ENCODE data around the gene ZBP1.

The ZBP1 gene

GRCh38 chr20:57618091-57618763, 2.0 kb downstream of the ZBP1 start:
- Histone ChIP-seq H3K9me3 (ENCODE audit: control insufficient read depth in 5 of 5, low read length in 5 of 5) (no peaks in the 10 kb centered on the region), H3K4me3 (ENCODE audit: low read depth in 1 of 5, low read length in 5 of 5) (peak overlapping the region in 1 of 5 donors; percentile 15), H3K27me3 (ENCODE audit: control insufficient read depth in 5 of 5, insufficient read depth in 4 of 5, low read length in 5 of 5) (peaks cover 0 to 9% (median 7%) of the 10 kb centered on the region in 5 donors), H3K27ac (ENCODE audit: low read depth, low read length) (no peak overlapping the region), H3K9ac (ENCODE audit: low read length in 5 of 5) (no peak overlapping the region), H3K36me3 (ENCODE audit: control insufficient read depth in 5 of 5, insufficient read depth in 5 of 5, low read length in 5 of 5) (peaks cover 0 to 5% (median 0%) of the 10 kb centered on the region in 5 donors), H3K4me1 (ENCODE audit: control insufficient read depth in 5 of 5, insufficient read depth in 5 of 5, low read length in 5 of 5) (peaks cover 0 to 36% (median 8%) of the 10 kb centered on the region in 5 donors)

- Histone ChIP-seq H3K9ac (ENCODE audit: low read length in 5 of 5) (no peak overlapping the region), H3K27ac (ENCODE audit: low read depth, low read length) (no peak overlapping the region), H3K27me3 (ENCODE audit: control insufficient read depth in 5 of 5, insufficient read depth in 4 of 5, low read length in 5 of 5) (peaks cover 0 to 9% (median 5%) of the 10 kb centered on the region in 5 donors)
Observed at GRCh38 chr20:57617079-57617795, 3.0 kb downstream of the ZBP1 start.

GRCh38 chr20:57616143-57616951, 3.9 kb downstream of the ZBP1 start:
- H3K36me3 ChIP-seq (ENCODE audit: control insufficient read depth in 5 of 5, insufficient read depth in 5 of 5, low read length in 5 of 5) = peaks cover 0 to 5% (median 0%) of the 10 kb centered on the region in 5 donors
- no peaks in the 10 kb centered on the region for H3K9me3 ChIP-seq (ENCODE audit: control insufficient read depth in 5 of 5, low read length in 5 of 5)
- no peak overlapping the region for H3K27ac ChIP-seq (ENCODE audit: low read depth, low read length)
- H3K4me3 ChIP-seq (ENCODE audit: low read depth in 1 of 5, low read length in 5 of 5) = no peak overlapping the region
- peaks cover 0 to 8% (median 0%) of the 10 kb centered on the region in 5 donors for H3K27me3 ChIP-seq (ENCODE audit: control insufficient read depth in 5 of 5, insufficient read depth in 4 of 5, low read length in 5 of 5)
- no peak overlapping the region for H3K9ac ChIP-seq (ENCODE audit: low read length in 5 of 5)
- H3K4me1 ChIP-seq (ENCODE audit: control insufficient read depth in 5 of 5, insufficient read depth in 5 of 5, low read length in 5 of 5) = peaks cover 0 to 35% (median 11%) of the 10 kb centered on the region in 5 donors

More at GRCh38 chr20:57617079-57617795, 3.0 kb downstream of the ZBP1 start:
- Histone ChIP-seq H3K4me1 (ENCODE audit: control insufficient read depth in 5 of 5, insufficient read depth in 5 of 5, low read length in 5 of 5) (peaks cover 0 to 36% (median 8%) of the 10 kb centered on the region in 5 donors), H3K4me3 (ENCODE audit: low read depth in 1 of 5, low read length in 5 of 5) (no peak overlapping the region), H3K36me3 (ENCODE audit: control insufficient read depth in 5 of 5, insufficient read depth in 5 of 5, low read length in 5 of 5) (peaks cover 0 to 5% (median 0%) of the 10 kb centered on the region in 5 donors), H3K9me3 (ENCODE audit: control insufficient read depth in 5 of 5, low read length in 5 of 5) (no peaks in the 10 kb centered on the region)

- peaks cover 0 to 27% (median 13%) of the 10 kb centered on the region in 5 donors for H3K4me1 ChIP-seq (ENCODE audit: control insufficient read depth in 5 of 5, insufficient read depth in 5 of 5, low read length in 5 of 5)
- no peaks in the 10 kb centered on the region for H3K9me3 ChIP-seq (ENCODE audit: control insufficient read depth in 5 of 5, low read length in 5 of 5)
- H3K27me3 ChIP-seq (ENCODE audit: control insufficient read depth in 5 of 5, insufficient read depth in 4 of 5, low read length in 5 of 5) = peaks cover 0 to 5% (median 0%) of the 10 kb centered on the region in 5 donors
- H3K36me3 ChIP-seq (ENCODE audit: control insufficient read depth in 5 of 5, insufficient read depth in 5 of 5, low read length in 5 of 5) = peaks cover 0 to 5% (median 0%) of the 10 kb centered on the region in 5 donors
- H3K27ac ChIP-seq (ENCODE audit: low read depth, low read length) = no peak overlapping the region
- H3K4me3 ChIP-seq (ENCODE audit: low read depth in 1 of 5, low read length in 5 of 5) = no peak overlapping the region
- no peak overlapping the region for H3K9ac ChIP-seq (ENCODE audit: low read length in 5 of 5)
Observed at GRCh38 chr20:57615445-57615811, 4.8 kb downstream of the ZBP1 start.

- Histone ChIP-seq H3K4me1 (ENCODE audit: control insufficient read depth in 5 of 5, insufficient read depth in 5 of 5, low read length in 5 of 5) (peaks cover 0 to 28% (median 17%) of the 10 kb centered on the region in 5 donors), H3K27ac (ENCODE audit: low read depth, low read length) (no peak overlapping the region)
Observed at GRCh38 chr20:57614490-57615444, 5.5 kb downstream of the ZBP1 start.

GRCh38 chr20:57613481-57613921, 6.7 kb downstream of the ZBP1 start:
- Histone ChIP-seq H3K9ac (ENCODE audit: low read length in 5 of 5) (no peak overlapping the region), H3K4me1 (ENCODE audit: control insufficient read depth in 5 of 5, insufficient read depth in 5 of 5, low read length in 5 of 5) (peaks cover 0 to 22% (median 12%) of the 10 kb centered on the region in 5 donors), H3K27ac (ENCODE audit: low read depth, low read length) (no peak overlapping the region), H3K9me3 (ENCODE audit: control insufficient read depth in 5 of 5, low read length in 5 of 5) (no peaks in the 10 kb centered on the region), H3K27me3 (ENCODE audit: control insufficient read depth in 5 of 5, insufficient read depth in 4 of 5, low read length in 5 of 5) (peaks cover 0 to 7% (median 2%) of the 10 kb centered on the region in 5 donors), H3K36me3 (ENCODE audit: control insufficient read depth in 5 of 5, insufficient read depth in 5 of 5, low read length in 5 of 5) (peaks cover 0 to 5% (median 0%) of the 10 kb centered on the region in 5 donors), H3K4me3 (ENCODE audit: low read depth in 1 of 5, low read length in 5 of 5) (no peak overlapping the region)

More at GRCh38 chr20:57614490-57615444, 5.5 kb downstream of the ZBP1 start:
- peaks cover 0 to 5% (median 0%) of the 10 kb centered on the region in 5 donors for H3K27me3 ChIP-seq (ENCODE audit: control insufficient read depth in 5 of 5, insufficient read depth in 4 of 5, low read length in 5 of 5)
- no peak overlapping the region for H3K4me3 ChIP-seq (ENCODE audit: low read depth in 1 of 5, low read length in 5 of 5)
- H3K36me3 ChIP-seq (ENCODE audit: control insufficient read depth in 5 of 5, insufficient read depth in 5 of 5, low read length in 5 of 5) = peaks cover 0 to 5% (median 0%) of the 10 kb centered on the region in 5 donors
- H3K9me3 ChIP-seq (ENCODE audit: control insufficient read depth in 5 of 5, low read length in 5 of 5) = no peaks in the 10 kb centered on the region
- H3K9ac ChIP-seq (ENCODE audit: low read length in 5 of 5) = no peak overlapping the region

GRCh38 chr20:57612916-57613315, 7.3 kb downstream of the ZBP1 start:
- Histone ChIP-seq H3K4me3 (ENCODE audit: low read depth in 1 of 5, low read length in 5 of 5) (no peak overlapping the region), H3K27me3 (ENCODE audit: control insufficient read depth in 5 of 5, insufficient read depth in 4 of 5, low read length in 5 of 5) (peaks cover 0 to 5% (median 2%) of the 10 kb centered on the region in 5 donors), H3K4me1 (ENCODE audit: control insufficient read depth in 5 of 5, insufficient read depth in 5 of 5, low read length in 5 of 5) (peaks cover 0 to 18% (median 12%) of the 10 kb centered on the region in 5 donors), H3K9me3 (ENCODE audit: control insufficient read depth in 5 of 5, low read length in 5 of 5) (no peaks in the 10 kb centered on the region), H3K9ac (ENCODE audit: low read length in 5 of 5) (no peak overlapping the region), H3K27ac (ENCODE audit: low read depth, low read length) (no peak overlapping the region), H3K36me3 (ENCODE audit: control insufficient read depth in 5 of 5, insufficient read depth in 5 of 5, low read length in 5 of 5) (peaks cover 0 to 5% (median 0%) of the 10 kb centered on the region in 5 donors)

GRCh38 chr20:57612436-57612835, 7.8 kb downstream of the ZBP1 start:
- Histone ChIP-seq H3K36me3 (ENCODE audit: control insufficient read depth in 5 of 5, insufficient read depth in 5 of 5, low read length in 5 of 5) (peaks cover 0 to 5% (median 0%) of the 10 kb centered on the region in 5 donors), H3K9ac (ENCODE audit: low read length in 5 of 5) (no peak overlapping the region), H3K27ac (ENCODE audit: low read depth, low read length) (no peak overlapping the region), H3K4me3 (ENCODE audit: low read depth in 1 of 5, low read length in 5 of 5) (no peak overlapping the region), H3K27me3 (ENCODE audit: control insufficient read depth in 5 of 5, insufficient read depth in 4 of 5, low read length in 5 of 5) (peaks cover 0 to 5% (median 2%) of the 10 kb centered on the region in 5 donors), H3K4me1 (ENCODE audit: control insufficient read depth in 5 of 5, insufficient read depth in 5 of 5, low read length in 5 of 5) (peaks cover 0 to 18% (median 12%) of the 10 kb centered on the region in 5 donors), H3K9me3 (ENCODE audit: control insufficient read depth in 5 of 5, low read length in 5 of 5) (no peaks in the 10 kb centered on the region)

All from subcutaneous abdominal adipose tissue (tissue), 5 donors.